H9 (cell line): Measurements from ENCODE around the gene SSH3. TPM values are rescaled to one million over a fixed set of nuclear protein-coding genes. Genes with fewer than 3 reads are reported as not detected.

Experiments
- DNase-seq: peaks from one replicate; pipeline ENCODE4 v3.0.0-alpha.2; 2017
- H2AFZ ChIP-seq: one replicate; pipeline ENCODE4 v1.6.1; 2013; ENCODE audit warnings: mild to moderate bottlenecking, low read length, control low read depth, moderate library complexity
- H2AK5ac ChIP-seq: 2 replicates; pipeline ENCODE4 v1.6.1; 2013; ENCODE audit warnings: low read length, control low read depth, mixed read lengths; ENCODE audit not compliant: insufficient read length
- H2BK120ac ChIP-seq: one replicate; pipeline ENCODE4 v1.6.1; 2013; ENCODE audit warnings: low read depth, mild to moderate bottlenecking, low read length, control low read depth, inconsistent platforms; ENCODE audit not compliant: poor library complexity, severe bottlenecking
- H2BK12ac ChIP-seq: 2 replicates; pipeline ENCODE4 v1.6.1; 2013; ENCODE audit warnings: low read length, control low read depth, mixed read lengths, low read depth; ENCODE audit not compliant: insufficient read length
- H2BK15ac ChIP-seq: 2 replicates; pipeline ENCODE4 v1.6.1; 2013; ENCODE audit warnings: low read depth, low read length, control low read depth
- H2BK20ac ChIP-seq: one replicate; pipeline ENCODE4 v1.6.1; 2013; ENCODE audit warnings: low read depth, mild to moderate bottlenecking, low read length, control low read depth, inconsistent platforms; ENCODE audit not compliant: poor library complexity, severe bottlenecking
- H2BK5ac ChIP-seq: 2 replicates; pipeline ENCODE4 v1.6.1; 2013; ENCODE audit warnings: low read length, control low read depth, mixed read lengths; ENCODE audit not compliant: insufficient read length
- H3K14ac ChIP-seq: 2 replicates; pipeline ENCODE4 v1.6.1; 2013; ENCODE audit warnings: low read length, control low read depth; ENCODE audit not compliant: insufficient read depth
- H3K18ac ChIP-seq: 2 replicates; pipeline ENCODE4 v1.6.1; 2013; ENCODE audit warnings: low read depth, mild to moderate bottlenecking, mixed read lengths, low read length, control low read depth; ENCODE audit not compliant: insufficient read length
- H3K23ac ChIP-seq: 2 replicates; pipeline ENCODE4 v1.6.1; 2013; ENCODE audit warnings: low read length, control low read depth, mixed read lengths, low read depth; ENCODE audit not compliant: insufficient read length
- H3K23me2 ChIP-seq: 2 replicates; pipeline ENCODE4 v1.6.1; 2013; ENCODE audit warnings: low read depth, mild to moderate bottlenecking, mixed read lengths, low read length, control low read depth; ENCODE audit not compliant: insufficient read length, poor library complexity, severe bottlenecking
- H3K27ac ChIP-seq: 2 replicates; pipeline ENCODE4 v1.5.1; 2013; ENCODE audit warnings: low read length, control low read depth, mixed read lengths, low read depth; ENCODE audit not compliant: insufficient read length
- H3K27me3 ChIP-seq: 2 replicates; pipeline ENCODE4 v1.6.1; 2013; ENCODE audit warnings: low read length, control low read depth, inconsistent platforms; ENCODE audit not compliant: insufficient read depth
- H3K4ac ChIP-seq: 2 replicates; pipeline ENCODE4 v1.6.1; 2013; ENCODE audit warnings: low read depth, mild to moderate bottlenecking, control low read depth, inconsistent platforms, low read length, moderate library complexity
- H3K4me1 ChIP-seq: 2 replicates; pipeline ENCODE4 v1.6.1; 2013; ENCODE audit warnings: low read length, control low read depth, inconsistent platforms; ENCODE audit not compliant: insufficient read depth
- H3K4me2 ChIP-seq: 2 replicates; pipeline ENCODE4 v1.6.1; 2013; ENCODE audit warnings: low read length, control low read depth, mixed read lengths; ENCODE audit not compliant: insufficient read length, insufficient read depth
- H3K56ac ChIP-seq: 2 replicates; pipeline ENCODE4 v1.6.1; 2013; ENCODE audit warnings: low read depth, mild to moderate bottlenecking, mixed read lengths, low read length, control low read depth; ENCODE audit not compliant: insufficient read length
- H3K79me1 ChIP-seq: 2 replicates; pipeline ENCODE4 v1.6.1; 2013; ENCODE audit warnings: low read depth, mild to moderate bottlenecking, moderate library complexity, low read length, control low read depth, inconsistent platforms; ENCODE audit not compliant: insufficient read depth, poor library complexity, severe bottlenecking
- H3K79me2 ChIP-seq: 2 replicates; pipeline ENCODE4 v1.6.1; 2013; ENCODE audit warnings: low read length, control low read depth, inconsistent platforms; ENCODE audit not compliant: insufficient read depth
- H3K9ac ChIP-seq: 2 replicates; pipeline ENCODE4 v1.6.1; 2013; ENCODE audit warnings: low read length, control low read depth, mixed read lengths; ENCODE audit not compliant: insufficient read length; ENCODE audit errors: extremely low read depth
- H3K9me3 ChIP-seq: one replicate; pipeline ENCODE4 v1.6.1; 2013; ENCODE audit warnings: low read depth, low read length, inconsistent platforms; ENCODE audit not compliant: control insufficient read depth
- H3T11ph ChIP-seq: one replicate; pipeline ENCODE4 v1.6.1; 2013; ENCODE audit warnings: mild to moderate bottlenecking, low read length, control low read depth, inconsistent platforms
- H4K20me1 ChIP-seq: one replicate; pipeline ENCODE4 v1.6.1; 2013; ENCODE audit not compliant: control insufficient read depth, insufficient read length, insufficient read depth
- H4K5ac ChIP-seq: 2 replicates; pipeline ENCODE4 v1.6.1; 2013; ENCODE audit warnings: low read depth, mild to moderate bottlenecking, mixed read lengths, low read length, control low read depth; ENCODE audit not compliant: insufficient read length
- H4K8ac ChIP-seq: replicated peaks from 2 replicates; pipeline ENCODE4 v1.6.1; 2013; ENCODE audit warnings: low read length, control low read depth, mixed read lengths, low read depth; ENCODE audit not compliant: insufficient read length
- H4K91ac ChIP-seq: 2 replicates; pipeline ENCODE4 v1.6.1; 2013; ENCODE audit warnings: low read depth, mild to moderate bottlenecking, moderate library complexity, mixed read lengths, low read length, control low read depth; ENCODE audit not compliant: insufficient read length
- H3K27ac Mint-ChIP-seq, 3 experiments: 2 replicates in 2 of 3; 3 replicates in 1 of 3; pipeline ENCODE4 v1.8.0; 2020 to 2021; ENCODE audit warnings: mixed read lengths in 3 of 3, mild to moderate bottlenecking in 1 of 3, moderate library complexity in 1 of 3
- H3K27me3 Mint-ChIP-seq: 2 replicates; pipeline ENCODE4 v1.8.0; 2021; ENCODE audit warnings: low read depth, mild to moderate bottlenecking, moderate library complexity, mixed read lengths
- H3K36me3 Mint-ChIP-seq, 3 experiments: 2 replicates in 2 of 3; 3 replicates in 1 of 3; pipeline ENCODE4 v1.8.0; 2020 to 2021; ENCODE audit warnings: low read depth in 3 of 3, mixed read lengths in 3 of 3; ENCODE audit not compliant: insufficient read depth in 1 of 3
- H3K4me1 Mint-ChIP-seq, 2 experiments: 2 replicates each; pipeline ENCODE4 v1.8.0; 2020; ENCODE audit warnings: mixed read lengths in 2 of 2
- H3K4me3 Mint-ChIP-seq, 2 experiments: 2 replicates in 1 of 2; 3 replicates in 1 of 2; pipeline ENCODE4 v1.8.0; 2020 to 2021; ENCODE audit warnings: mild to moderate bottlenecking in 2 of 2, mixed read lengths in 2 of 2, moderate library complexity in 1 of 2
- H3K9me3 Mint-ChIP-seq, 2 experiments: 2 replicates in 1 of 2; 3 replicates in 1 of 2; pipeline ENCODE4 v1.8.0; 2020; ENCODE audit warnings: mild to moderate bottlenecking in 2 of 2, mixed read lengths in 2 of 2, moderate library complexity in 1 of 2
- WGBS: extraction: QIAGEN DNeasy Blood & Tissue Kit; methylation state at CpG from one replicate; pipeline ENCODE4 v1.1.7; 2013; ENCODE audit warnings: missing lambda C conversion rate, low lambda C conversion rate, mixed read lengths; ENCODE audit not compliant: insufficient read length; ENCODE audit errors: extremely low coverage; 5-methylcytosine and 5-hydroxymethylcytosine counted together
- total RNA-seq: library from RNA; stranded (reverse); gene quantifications from 2 replicates; pipeline ENCODE4 v1.2.1, GENCODE V29; 2021
- TF ChIP-seq, protein P1 (sequence below): fragments of 200-600 bp; sonication (generic); conservative IDR thresholded peaks from 3 replicates; pipeline ENCODE4 v1.8.0; 2021; ENCODE audit warnings: antibody characterized with exemption, mild to moderate bottlenecking

SSH3 gene
- total RNA-seq, 1 experiment from 2014 or later = 42.2 TPM

DNA sequence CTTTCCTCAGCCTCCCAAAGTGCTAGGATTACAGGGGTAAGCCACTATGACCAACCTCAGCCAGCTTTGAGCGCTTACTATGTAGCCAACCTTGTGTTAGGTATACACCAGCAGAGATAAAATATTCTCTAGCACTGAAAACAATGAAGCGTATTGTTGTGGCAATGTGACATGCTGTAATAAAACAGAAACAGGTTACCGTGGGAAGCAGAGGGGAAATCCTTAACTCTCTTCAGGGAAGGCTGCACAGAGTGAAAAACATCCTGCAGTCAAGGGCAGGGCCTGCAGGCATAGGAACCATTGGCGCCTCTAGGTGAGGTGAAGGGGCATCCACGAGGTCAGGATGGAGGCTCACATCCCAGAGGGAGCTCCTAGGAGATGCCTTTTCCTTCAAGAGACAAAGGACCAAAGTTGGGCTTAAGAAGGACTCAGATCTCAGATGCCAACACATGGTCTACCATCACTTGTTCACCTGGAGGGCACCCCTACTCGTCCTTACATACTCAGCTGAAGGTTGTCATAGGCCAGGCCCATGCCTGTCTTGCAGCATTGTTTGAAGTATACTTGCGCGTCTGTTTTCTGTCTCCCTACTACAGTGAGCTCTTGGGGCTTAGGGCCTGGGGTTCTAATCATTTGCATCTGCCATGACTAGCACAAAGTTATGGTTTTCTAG lies 42.1 kb downstream of the SSH3 start:
- Mint-ChIP-seq H3K27ac (no peak overlapping the region), H3K27me3 (peaks cover 1% of the 10 kb centered on the region; the same call in 1 of the 2 replicates), H3K4me1 (peaks cover 5 to 11% of the 10 kb centered on the region in 2 experiments), H3K36me3 (no peaks in the 10 kb centered on the region), H3K9me3 (no peaks in the 10 kb centered on the region; a peak in 3 of 5 replicates), H3K4me3 (no peak overlapping the region)
- Histone ChIP-seq H3K27ac (no peak overlapping the region), H2BK12ac (no peak overlapping the region), H2BK20ac (no peak overlapping the region), H3K23ac (no peak overlapping the region), H4K20me1 (no peaks in the 10 kb centered on the region), H3K4me2 (no peak overlapping the region), H2BK5ac (no peak overlapping the region), H4K8ac (no peak overlapping the region), H2BK120ac (no peak overlapping the region), H3K56ac (no peak overlapping the region), H4K91ac (no peak overlapping the region), H3K27me3 (no peaks in the 10 kb centered on the region), H3K9ac (no peak overlapping the region), H4K5ac (no peak overlapping the region), H3K4ac (no peak overlapping the region), H3K79me1 (no peaks in the 10 kb centered on the region), H3T11ph (no peak overlapping the region), H3K79me2 (no peaks in the 10 kb centered on the region), H3K18ac (no peak overlapping the region), H2BK15ac (no peak overlapping the region), H3K14ac (no peak overlapping the region), H2AFZ (no peak overlapping the region), H3K23me2 (no peaks in the 10 kb centered on the region), H3K9me3 (no peaks in the 10 kb centered on the region), H3K4me1 (no peaks in the 10 kb centered on the region), H2AK5ac (no peak overlapping the region)
- DNase-seq = no peak
- TF ChIP-seq, protein P1, sequence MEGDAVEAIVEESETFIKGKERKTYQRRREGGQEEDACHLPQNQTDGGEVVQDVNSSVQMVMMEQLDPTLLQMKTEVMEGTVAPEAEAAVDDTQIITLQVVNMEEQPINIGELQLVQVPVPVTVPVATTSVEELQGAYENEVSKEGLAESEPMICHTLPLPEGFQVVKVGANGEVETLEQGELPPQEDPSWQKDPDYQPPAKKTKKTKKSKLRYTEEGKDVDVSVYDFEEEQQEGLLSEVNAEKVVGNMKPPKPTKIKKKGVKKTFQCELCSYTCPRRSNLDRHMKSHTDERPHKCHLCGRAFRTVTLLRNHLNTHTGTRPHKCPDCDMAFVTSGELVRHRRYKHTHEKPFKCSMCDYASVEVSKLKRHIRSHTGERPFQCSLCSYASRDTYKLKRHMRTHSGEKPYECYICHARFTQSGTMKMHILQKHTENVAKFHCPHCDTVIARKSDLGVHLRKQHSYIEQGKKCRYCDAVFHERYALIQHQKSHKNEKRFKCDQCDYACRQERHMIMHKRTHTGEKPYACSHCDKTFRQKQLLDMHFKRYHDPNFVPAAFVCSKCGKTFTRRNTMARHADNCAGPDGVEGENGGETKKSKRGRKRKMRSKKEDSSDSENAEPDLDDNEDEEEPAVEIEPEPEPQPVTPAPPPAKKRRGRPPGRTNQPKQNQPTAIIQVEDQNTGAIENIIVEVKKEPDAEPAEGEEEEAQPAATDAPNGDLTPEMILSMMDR = no peak
- WGBS = no CpG with 5 or more reads among the region's 8 CpGs
